HEK293T (cell line): Measurements from ENCODE around the gene M1AP.

Experiments used
- CTBP1 ChIP-seq: fragments of 450-650 bp; IDR thresholded peaks from 2 replicates; pipeline ENCODE4 v1.6.1; 2016; ENCODE audit warnings: borderline replicate concordance
- ELF4 ChIP-seq: fragments of 450-650 bp; IDR thresholded peaks from 2 replicates; pipeline ENCODE4 v1.6.1; 2017; ENCODE audit warnings: antibody characterized with exemption
- FOXA1 ChIP-seq: fragments of 450-650 bp; IDR thresholded peaks from 2 replicates; pipeline ENCODE4 v1.6.1; 2016; ENCODE audit warnings: mild to moderate bottlenecking
- SUZ12 ChIP-seq: fragments of 450-650 bp; IDR thresholded peaks from 2 replicates; pipeline ENCODE4 v1.6.1; 2016; ENCODE audit warnings: mild to moderate bottlenecking
- ZNF384 ChIP-seq: fragments of 450-650 bp; IDR thresholded peaks from 2 replicates; pipeline ENCODE4 v1.6.1; 2016

GRCh38 chr2:74548900-74549826, 99.0 kb downstream of the M1AP start:
- TF ChIP-seq CTBP1 (no peak), FOXA1 (no peak), SUZ12 (no peak), ELF4 (no peak), ZNF384 (no peak)
